GM12801 (cell line): Measurements from ENCODE around the gene ADAM17.

Experiments used
- CTCF ChIP-seq: IDR thresholded peaks from one replicate; pipeline ENCODE4 v1.5.1; 2011; ENCODE audit warnings: control low read depth; ENCODE audit not compliant: insufficient read length; ENCODE audit errors: extremely low read depth

Gene ADAM17

DNA sequence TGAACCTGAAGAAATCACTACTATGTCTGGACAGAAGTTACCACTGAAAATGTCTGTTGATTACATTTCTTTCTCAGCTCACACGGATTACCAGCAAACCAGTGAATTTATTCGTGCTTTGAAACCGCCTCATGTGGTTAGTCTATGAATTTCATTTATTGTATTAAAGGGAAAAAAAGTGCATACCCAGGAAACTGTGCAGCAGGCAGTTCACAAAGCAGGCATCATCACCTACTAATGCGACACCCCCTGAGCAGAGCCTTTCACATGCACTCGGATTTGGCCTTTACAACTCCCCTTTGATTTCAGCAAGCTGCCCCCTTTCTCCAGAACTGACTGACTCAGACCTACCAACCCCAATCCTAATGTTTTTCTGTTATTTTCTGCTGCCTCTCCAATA, 112.1 kb downstream of the ADAM17 start:
- no peak for TF ChIP-seq CTCF

GRCh38 chr2:9441556-9441955, 114.1 kb downstream of the ADAM17 start:
- no peak for TF ChIP-seq CTCF

DNA sequence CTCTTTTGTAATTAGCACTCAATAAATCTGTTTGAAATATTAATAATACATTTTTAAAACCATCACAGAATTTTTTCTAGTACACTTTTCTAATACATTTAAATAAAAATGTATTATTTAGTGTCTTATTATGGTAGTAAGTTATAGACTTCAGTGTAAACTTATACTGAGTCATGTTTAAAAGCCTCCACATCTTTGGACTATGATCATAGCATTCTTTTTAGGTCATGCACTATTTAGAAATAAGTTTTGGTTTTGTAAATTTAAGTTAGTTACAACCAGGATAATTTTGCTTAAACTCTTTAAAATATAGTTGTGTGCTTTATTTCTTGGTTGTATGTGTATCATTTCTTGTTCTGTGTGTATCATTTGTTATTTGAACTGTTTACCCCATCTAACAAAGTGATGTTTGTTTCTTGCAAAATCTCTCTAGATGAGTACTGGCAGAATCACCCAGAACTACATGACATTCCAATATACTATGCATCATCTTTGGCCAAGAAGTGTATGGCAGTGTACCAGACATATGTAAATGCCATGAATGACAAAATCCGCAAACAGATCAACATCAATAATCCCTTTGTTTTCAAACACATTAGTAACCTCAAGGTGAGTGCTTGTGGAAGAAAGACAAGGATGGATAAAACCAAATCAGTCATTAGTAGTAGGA, 115.4 kb downstream of the ADAM17 start:
- TF ChIP-seq CTCF, result no peak

- TF ChIP-seq CTCF, result no peak
These were observed 116.1 kb downstream of the ADAM17 start for GRCh38 chr2:9439536-9439935.
